Posterior vena cava (tissue), 2 donors: ENCODE data around the gene RAB40B. TPM values are rescaled to one million over a fixed set of nuclear protein-coding genes. Genes with fewer than 3 reads are reported as not detected.

Source experiments
- DNase-seq: peaks from one replicate; pipeline ENCODE4 v3.0.0-alpha.2; 2020; ENCODE audit warnings: low spot score
- intact Hi-C, 2 donors: fragments of 100-400 bp; cut with DNase I; formaldehyde crosslinking; loops; one replicate each; pipeline versions ENCODE4 v1.14.1 to v1.14.2; 2022 to 2023
- total RNA-seq, 2 donors: library from RNA; stranded (reverse); fragmentation: NEBNext Ultra II Directional; extraction: Animal tissue kit (Norgen Biotek cat#: 25700); gene quantifications; one replicate each; pipeline ENCODE4 v1.2.1, GENCODE V29; 2021
- donor health status: DM: yes; HTN: yes; CAD: no.
- donor health status: DM: yes; HTN: yes; CAD: no.

RAB40B gene
- total RNA-seq, 2 donors from 2014 or later = 4.2 to 6.3 TPM

- DNase-seq = no peak
- intact Hi-C loops = no loop called here
Observed at GRCh38 chr17:82718986-82719685, 20.6 kb upstream of the RAB40B start.

DNA sequence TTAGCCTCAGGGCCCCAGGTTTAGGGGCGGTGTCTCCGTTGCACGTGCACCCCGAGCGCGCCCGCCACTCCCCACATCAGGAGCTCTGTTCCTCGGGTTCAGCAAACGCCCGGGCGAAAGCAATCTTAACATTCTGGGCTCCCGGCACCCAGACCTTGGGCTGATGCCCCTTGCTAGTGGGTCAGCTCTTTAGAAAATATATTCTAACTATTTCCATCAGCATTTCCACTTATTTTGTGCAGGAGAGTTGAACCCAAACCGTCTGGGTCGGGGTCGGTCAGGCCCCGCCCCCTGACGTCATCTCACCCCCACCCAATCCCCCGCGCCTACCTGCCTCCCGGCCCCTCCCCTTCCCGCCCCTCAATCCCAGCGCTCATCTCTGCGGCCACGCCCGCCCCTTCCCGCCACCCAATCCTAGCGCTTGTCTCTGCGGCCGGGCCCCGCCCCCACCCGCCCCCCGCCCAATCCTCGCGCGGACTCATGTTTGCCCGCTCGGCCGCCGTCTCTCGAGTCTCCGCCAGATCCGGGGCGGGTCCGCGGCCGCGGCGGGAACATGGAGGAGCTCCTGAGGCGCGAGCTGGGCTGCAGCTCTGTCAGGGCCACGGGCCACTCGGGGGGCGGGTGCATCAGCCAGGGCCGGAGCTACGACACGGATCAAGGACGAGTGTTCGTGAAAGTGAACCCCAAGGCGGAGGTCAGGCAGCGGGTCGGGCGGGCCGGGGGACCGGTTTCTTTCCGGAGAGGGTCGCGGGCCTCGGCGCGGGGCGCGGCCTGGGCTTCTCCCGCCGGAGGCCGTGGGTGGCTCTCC lies 17.9 kb upstream of the RAB40B start, which contains the start of gene FN3KRP:
Gene FN3KRP, plus strand, starts transcription at position 504 of the 808 bp plus-strand sequence. Its CDS starts 50 bp downstream, at position 554.
- intact Hi-C loops = no loop called here
- peak; percentile 97 for DNase-seq

- DNase-seq = no peak
- intact Hi-C loops = no loop called here
Observed at GRCh38 chr17:82713071-82713723, 14.7 kb upstream of the RAB40B start.

DNA sequence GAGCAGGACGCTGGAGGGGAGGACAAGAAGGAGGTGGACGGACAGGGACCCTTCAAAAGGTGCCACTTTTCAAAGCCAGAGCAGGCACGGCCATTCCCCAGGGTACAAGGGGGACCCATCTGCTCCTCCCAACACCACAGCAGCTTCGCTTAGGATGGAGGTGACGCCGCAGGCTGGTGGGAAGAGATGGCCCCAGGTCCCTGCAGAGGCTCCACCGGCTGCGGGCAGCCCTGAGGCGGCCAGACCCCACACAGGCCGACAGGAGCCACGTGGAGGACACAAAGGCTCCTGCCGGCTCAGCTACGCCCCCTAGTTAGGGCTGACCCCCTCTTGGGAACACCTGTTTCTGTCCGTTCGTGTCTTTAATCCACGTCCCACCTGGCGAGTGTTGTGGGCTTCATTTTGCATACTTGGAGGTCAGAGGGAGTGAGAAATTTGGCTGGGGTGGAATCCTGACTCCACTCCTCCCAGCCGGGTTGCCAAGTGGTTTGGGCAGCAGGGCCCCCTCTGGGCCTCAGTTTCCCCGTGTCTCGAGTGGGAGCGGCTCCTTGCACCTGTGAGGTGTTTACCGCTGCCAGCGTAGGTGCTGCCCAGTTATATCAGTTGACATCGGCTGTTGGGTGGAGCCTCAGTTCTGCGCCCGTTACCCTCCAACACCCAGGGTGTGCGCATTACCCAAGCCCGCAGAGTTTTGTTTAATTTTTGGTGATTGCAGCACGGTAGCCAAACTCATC lies 12.2 kb upstream of the RAB40B start:
- no peak for DNase-seq
- intact Hi-C loops = no loop called here

- no peak for DNase-seq
- intact Hi-C loops = no loop called here
Observed at GRCh38 chr17:82709676-82710498, 11.4 kb upstream of the RAB40B start.

DNA sequence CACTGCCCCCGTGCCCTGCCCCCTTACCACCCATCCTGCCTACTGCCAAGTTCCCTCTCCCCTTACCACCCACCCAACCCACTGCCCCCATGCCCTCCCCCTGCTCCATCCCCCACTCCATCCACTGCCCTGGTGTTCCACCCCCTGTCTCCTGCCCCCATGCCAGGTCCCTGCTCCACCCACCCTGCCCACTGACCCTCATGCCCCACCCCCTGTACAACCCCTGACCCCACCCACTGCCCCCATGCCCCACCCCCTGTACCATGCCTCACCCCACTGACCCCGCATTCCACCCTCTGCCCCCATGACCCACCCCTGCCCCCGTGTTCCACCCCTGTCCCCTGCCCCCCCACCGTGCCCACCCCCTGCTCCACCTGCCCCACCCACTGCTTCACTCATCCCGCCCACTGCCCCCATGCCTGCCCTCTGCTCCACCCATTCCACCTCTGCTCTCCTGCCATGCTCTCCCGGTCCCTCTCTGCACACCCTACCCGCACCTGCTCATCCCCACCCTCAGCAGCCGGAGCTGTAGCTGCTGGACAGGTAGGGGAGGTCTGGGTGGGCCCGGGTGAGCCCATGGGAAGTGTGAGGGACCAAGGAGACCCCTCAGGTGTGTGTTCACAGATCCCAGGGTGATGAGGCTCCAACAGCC lies 10.7 kb upstream of the RAB40B start:
- intact Hi-C loops = no loop called here
- no peak for DNase-seq

DNA sequence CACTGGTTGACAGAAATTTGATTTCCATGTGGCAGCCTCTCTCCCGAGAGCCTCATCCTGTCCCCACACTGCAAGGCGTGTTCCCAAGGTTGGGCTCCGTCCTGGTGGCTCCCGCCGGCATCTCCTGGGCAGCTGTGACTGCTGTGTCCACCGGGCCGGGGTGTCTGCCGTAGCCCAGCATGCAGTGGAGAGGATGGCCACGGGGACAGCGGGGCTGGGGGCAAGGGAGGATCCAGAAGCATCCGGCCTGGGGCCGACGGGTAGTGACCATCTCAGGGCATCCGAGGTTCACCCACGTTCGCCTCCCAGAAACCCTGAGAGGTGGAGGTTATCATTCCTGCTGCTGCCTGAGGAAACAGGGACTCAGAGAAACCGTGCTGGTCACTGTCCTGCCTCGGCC lies 7.3 kb upstream of the RAB40B start:
- intact Hi-C loops = no loop called here
- DNase-seq = no peak

DNA sequence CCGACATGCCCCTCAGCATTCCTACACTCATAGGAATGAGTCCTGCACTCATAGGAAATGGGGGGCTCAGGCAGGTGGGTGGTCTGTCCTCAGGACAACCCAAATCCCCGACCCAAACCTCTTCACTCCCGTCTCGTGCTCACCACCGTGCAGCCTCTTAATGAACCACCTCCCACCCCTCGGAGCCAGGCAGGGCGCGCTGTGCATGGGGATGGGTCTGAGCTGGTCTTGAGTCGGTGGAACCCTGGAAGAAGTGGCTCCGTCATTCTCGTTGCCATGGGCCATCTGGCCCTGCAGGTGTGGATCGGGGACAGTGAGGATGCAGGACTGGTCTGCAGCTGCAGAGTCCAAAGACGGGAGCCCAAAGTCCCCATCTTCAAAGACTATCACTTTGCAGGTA lies 6.4 kb upstream of the RAB40B start:
- DNase-seq = no peak
- intact Hi-C loops = no loop called here

- no peak for DNase-seq
- intact Hi-C loops = no loop called here
Observed at GRCh38 chr17:82703935-82704865, 5.7 kb upstream of the RAB40B start.

DNA sequence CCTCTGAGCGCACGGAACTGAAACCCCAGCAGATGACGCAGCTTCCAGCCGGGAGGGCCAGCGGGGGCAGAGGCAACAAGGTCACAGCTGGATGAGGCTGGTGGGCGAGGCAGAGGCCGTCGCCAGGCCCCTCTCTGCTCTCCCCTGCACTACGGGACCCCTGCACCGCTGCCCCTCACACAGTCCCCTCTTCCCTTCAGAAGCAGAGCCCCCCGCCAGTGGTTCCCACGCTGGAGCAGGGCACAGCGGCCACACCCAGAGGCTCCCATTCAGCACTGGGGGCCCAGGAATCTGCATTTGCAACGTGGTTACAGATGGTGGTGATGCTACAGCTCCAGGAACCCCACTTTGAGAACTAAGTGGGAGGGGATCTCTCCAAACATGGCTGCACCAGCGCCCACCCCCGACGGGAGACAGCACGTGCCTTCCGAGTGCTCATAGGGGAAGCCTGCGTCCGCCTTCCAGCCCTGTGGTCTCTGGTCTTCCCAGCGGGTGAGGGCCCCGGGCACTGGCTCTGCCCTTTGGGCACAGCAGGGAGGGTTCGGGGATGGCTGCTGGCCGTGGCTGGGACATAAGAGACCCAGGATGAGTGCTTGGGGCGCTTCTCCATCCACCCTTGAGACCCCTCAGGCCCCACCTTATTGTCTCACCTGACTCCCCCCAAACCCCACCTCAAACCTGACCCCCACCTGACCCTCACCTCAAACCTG lies 4.7 kb upstream of the RAB40B start:
- DNase-seq = no peak
- intact Hi-C loops = no loop called here

DNA sequence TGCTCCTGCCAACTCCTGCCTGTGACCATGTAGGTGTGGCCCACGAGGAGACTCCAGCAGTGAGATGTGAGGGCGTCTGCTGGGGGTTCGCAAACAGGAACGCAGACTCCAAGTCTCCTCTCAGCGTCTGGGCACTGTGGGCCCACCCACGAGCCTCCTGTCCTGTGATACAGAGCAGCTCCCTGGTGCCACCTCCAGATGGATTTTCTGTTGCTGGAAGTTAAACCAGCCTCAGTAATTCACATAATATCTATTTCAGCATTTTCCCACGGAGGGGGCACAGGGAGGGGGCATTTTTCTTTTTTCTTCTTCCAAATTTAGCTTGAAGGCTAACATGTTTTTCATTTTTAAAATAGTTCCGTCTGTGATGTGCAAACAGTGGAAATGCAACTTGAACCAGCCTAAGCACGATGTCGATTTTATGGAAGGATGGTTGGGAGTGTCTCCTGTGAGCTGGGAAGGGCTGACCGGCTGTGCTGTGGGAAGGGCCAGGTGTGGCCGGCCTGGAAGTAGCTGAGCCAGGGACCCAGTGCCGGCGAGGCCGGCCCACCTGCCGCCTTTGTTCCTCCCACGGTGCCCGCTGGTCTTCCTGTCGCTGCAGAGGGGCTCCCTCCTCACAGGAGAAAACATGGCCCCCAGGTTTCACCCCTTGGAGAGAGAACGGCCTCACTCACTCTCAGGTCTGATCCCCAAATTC lies 3.9 kb upstream of the RAB40B start:
- intact Hi-C loops = no loop called here
- DNase-seq = no peak

- no peak for DNase-seq
- intact Hi-C loops = no loop called here
Observed at GRCh38 chr17:82699551-82699950, 1.1 kb upstream of the RAB40B start.

DNA sequence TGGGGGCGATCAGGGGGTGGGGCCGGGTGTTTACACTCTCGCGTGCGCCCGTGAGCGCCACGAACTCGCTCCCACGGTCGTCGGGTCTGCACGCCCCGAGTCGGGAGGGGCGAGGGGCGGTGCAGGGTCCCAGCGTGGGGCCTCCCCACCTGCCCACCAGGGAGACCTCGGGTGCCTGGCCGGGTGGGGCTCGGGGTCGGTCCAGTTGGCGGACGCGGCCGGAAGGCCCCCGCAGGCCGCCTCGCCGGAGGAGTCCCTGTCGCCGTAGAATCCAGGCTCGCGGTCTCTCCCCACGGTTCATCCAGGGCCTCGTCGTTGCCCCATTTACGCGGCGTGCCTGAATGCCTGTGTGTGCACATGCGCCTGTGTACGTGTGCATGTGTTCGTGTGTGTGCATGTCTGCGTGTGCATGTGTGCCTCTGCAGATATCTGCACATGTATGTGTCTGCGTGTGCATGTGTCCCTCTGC lies 510 bp upstream of the RAB40B start:
- intact Hi-C loops = no loop called here
- no peak for DNase-seq

- intact Hi-C loops = no loop called here
- peak; percentile 83 for DNase-seq
Observed at GRCh38 chr17:82697808-82698064, 762 bp downstream of the RAB40B start.

DNA sequence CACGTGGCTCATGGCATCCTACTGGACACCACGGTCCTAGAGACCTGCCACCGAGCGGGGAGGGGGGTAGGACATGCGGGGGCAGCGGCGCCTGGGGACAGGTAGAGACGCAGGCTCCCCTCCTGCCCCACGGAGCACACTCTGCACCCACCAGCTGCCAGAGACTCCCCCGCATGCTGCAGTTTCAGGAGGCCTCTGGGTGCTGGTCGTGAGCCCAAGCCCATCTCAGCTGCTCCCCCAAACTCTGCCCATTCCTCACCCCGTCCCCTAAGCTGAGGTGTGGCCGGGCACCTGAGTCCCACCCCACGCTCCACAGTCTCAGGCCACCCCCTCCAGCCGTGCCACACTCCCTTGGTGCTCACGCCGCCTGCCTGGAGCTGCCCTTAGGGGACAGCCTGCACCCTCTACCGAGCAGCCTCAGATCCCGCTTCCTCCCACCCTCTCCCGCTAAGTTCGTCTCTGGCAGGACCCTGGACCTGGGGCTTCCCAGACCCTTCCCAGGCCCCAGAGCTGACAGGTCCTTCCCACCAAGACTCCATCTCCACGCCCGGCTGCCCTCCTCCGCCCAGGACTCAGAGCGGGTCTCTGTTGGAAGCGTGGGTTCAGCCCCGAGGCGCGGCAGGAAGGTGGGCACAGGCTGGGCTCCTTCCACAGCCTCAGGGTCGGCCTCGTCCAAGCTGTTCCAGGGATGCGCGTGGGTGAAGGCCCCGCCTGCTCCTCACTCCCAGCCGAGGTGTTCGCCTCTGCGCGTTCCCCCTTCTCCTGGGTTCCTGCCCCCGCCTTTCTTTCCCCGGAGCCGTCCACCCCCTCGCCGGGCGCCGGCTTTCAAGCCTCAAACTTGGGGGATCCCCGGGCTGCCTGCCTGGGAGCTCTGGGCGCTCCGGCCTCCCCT lies 1.3 kb downstream of the RAB40B start:
- DNase-seq = peak; percentile 70

More for the DNA sequence above, 1.3 kb downstream of the RAB40B start:
- intact Hi-C loops = no loop called here
